GM06990 (cell line): Measurements from ENCODE around the gene SLC12A8.

Source experiments
- DNase-seq: peaks from one replicate; pipeline ENCODE4 v3.0.0-alpha.2; 2011; ENCODE audit not compliant: insufficient read length; ENCODE audit errors: extremely low read depth
- H3K27me3 ChIP-seq: replicated peaks from 2 replicates; pipeline ENCODE4 v1.6.0; 2011; ENCODE audit warnings: low read length; ENCODE audit not compliant: control insufficient read depth, insufficient read depth
- H3K36me3 ChIP-seq: 2 replicates; pipeline ENCODE4 v1.5.1; 2011; ENCODE audit warnings: low read length; ENCODE audit not compliant: control insufficient read depth, insufficient read depth
- H3K4me3 ChIP-seq: replicated peaks from 2 replicates; pipeline ENCODE4 v1.5.1; 2011; ENCODE audit warnings: low read depth, mild to moderate bottlenecking, control low read depth, low read length
- CTCF ChIP-seq: IDR thresholded peaks from 2 replicates; pipeline ENCODE4 v1.5.1; 2011; ENCODE audit warnings: low read length, control low read depth, mild to moderate bottlenecking, inconsistent platforms; ENCODE audit not compliant: insufficient read depth, poor library complexity, severe bottlenecking

Gene SLC12A8

GRCh38 chr3:125194849-125195601, 17.5 kb downstream of the SLC12A8 start:
- no peaks in the 10 kb centered on the region for H3K36me3 ChIP-seq
- H3K4me3 ChIP-seq, result no peak overlapping the region
- TF ChIP-seq CTCF, result no peak
- DNase-seq, result no peak
- no peaks in the 10 kb centered on the region for H3K27me3 ChIP-seq

GRCh38 chr3:125194061-125194848, 18.3 kb downstream of the SLC12A8 start:
- H3K4me3 ChIP-seq, result no peak overlapping the region
- H3K27me3 ChIP-seq, result no peaks in the 10 kb centered on the region
- no peak for DNase-seq
- H3K36me3 ChIP-seq, result no peaks in the 10 kb centered on the region
- no peak for TF ChIP-seq CTCF

- no peaks in the 10 kb centered on the region for H3K36me3 ChIP-seq
- H3K27me3 ChIP-seq, result no peaks in the 10 kb centered on the region
- peak; percentile 65 for DNase-seq
- no peak overlapping the region for H3K4me3 ChIP-seq
- TF ChIP-seq CTCF, result peak; percentile 73
These were observed 20.1 kb downstream of the SLC12A8 start for GRCh38 chr3:125192190-125193035.

GRCh38 chr3:125191730-125192129, 20.8 kb downstream of the SLC12A8 start:
- no peak for TF ChIP-seq CTCF
- DNase-seq, result no peak
- H3K4me3 ChIP-seq, result no peak overlapping the region
- H3K27me3 ChIP-seq, result no peaks in the 10 kb centered on the region
- H3K36me3 ChIP-seq, result no peaks in the 10 kb centered on the region

GRCh38 chr3:125191256-125191655, 21.3 kb downstream of the SLC12A8 start:
- no peak for TF ChIP-seq CTCF
- Histone ChIP-seq H3K4me3 (no peak overlapping the region), H3K36me3 (no peaks in the 10 kb centered on the region), H3K27me3 (no peaks in the 10 kb centered on the region)
- DNase-seq, result no peak
